Measurements from ENCODE around the gene TMEM115. TPM values are rescaled to one million over a fixed set of nuclear protein-coding genes. Genes with fewer than 3 reads are reported as not detected.

Gene TMEM115
- total and polyA plus RNA-seq, 3 experiments from 2014 or later: 30.5 to 47.2 (median 33.2) TPM

Other genes starting within 250 kb of the TMEM115 start
- gene SEMA3F, start 204.2 kb downstream of the TMEM115 start, total RNA-seq: not detected
- gene SEMA3F, start 204.2 kb downstream of the TMEM115 start, polyA plus RNA-seq: not detected
- not detected for gene GNAT1, start 167.9 kb downstream of the TMEM115 start, total RNA-seq
- gene GNAT1, start 167.9 kb downstream of the TMEM115 start, polyA plus RNA-seq: not detected
- not detected for gene SLC38A3, start 154.2 kb downstream of the TMEM115 start, total RNA-seq
- gene SLC38A3, start 154.2 kb downstream of the TMEM115 start, polyA plus RNA-seq: not detected
- 100 to 1,000 TPM; 259 to 265 TPM for gene GNAI2, start 123.3 kb downstream of the TMEM115 start, total RNA-seq
- gene GNAI2, start 123.3 kb downstream of the TMEM115 start, polyA plus RNA-seq: 665 TPM
- under 1 TPM in 1 of 2 experiments, not detected in 1; 0.22 TPM for gene SEMA3B, start 90.4 kb downstream of the TMEM115 start, total RNA-seq
- not detected for gene SEMA3B, start 90.4 kb downstream of the TMEM115 start, polyA plus RNA-seq
- gene LSMEM2, start 80.4 kb downstream of the TMEM115 start, total RNA-seq: not detected
- gene LSMEM2, start 80.4 kb downstream of the TMEM115 start, polyA plus RNA-seq: not detected
- 100 to 1,000 TPM; 191 to 192 TPM for gene IFRD2, start 67.1 kb downstream of the TMEM115 start, total RNA-seq
- gene IFRD2, start 67.1 kb downstream of the TMEM115 start, polyA plus RNA-seq: 66.8 TPM
- 1 to 10 TPM; 7.7 to 8.4 TPM for gene HYAL3, start 60.1 kb downstream of the TMEM115 start, total RNA-seq
- 3.6 TPM for gene HYAL3, start 60.1 kb downstream of the TMEM115 start, polyA plus RNA-seq
- 10 to 100 TPM; 17.3 to 18.3 TPM for gene NAA80, start 60.1 kb downstream of the TMEM115 start, total RNA-seq
- gene NAA80, start 60.1 kb downstream of the TMEM115 start, polyA plus RNA-seq: 19.3 TPM
- gene HYAL1, start 55.9 kb downstream of the TMEM115 start, total RNA-seq: under 1 TPM in 1 of 2 experiments, not detected in 1; 0.13 TPM
- 0.81 TPM for gene HYAL1, start 55.9 kb downstream of the TMEM115 start, polyA plus RNA-seq
- 10 to 100 TPM; 13.7 to 13.9 TPM for gene HYAL2, start 36.8 kb downstream of the TMEM115 start, total RNA-seq
- gene HYAL2, start 36.8 kb downstream of the TMEM115 start, polyA plus RNA-seq: 10.8 TPM
- 10 to 100 TPM; 31.4 to 36.6 TPM for gene TUSC2, start 31.3 kb downstream of the TMEM115 start, total RNA-seq
- 52.9 TPM for gene TUSC2, start 31.3 kb downstream of the TMEM115 start, polyA plus RNA-seq
- gene RASSF1, start 18.7 kb downstream of the TMEM115 start, total RNA-seq: 10 to 100 TPM; 70.8 to 71.9 TPM
- gene RASSF1, start 18.7 kb downstream of the TMEM115 start, polyA plus RNA-seq: 152 TPM
- gene ZMYND10, start 13.8 kb downstream of the TMEM115 start, total RNA-seq: 1 to 10 TPM in 1 of 2 experiments, under 1 TPM in 1; 0.97 to 1.3 TPM
- 1.1 TPM for gene ZMYND10, start 13.8 kb downstream of the TMEM115 start, polyA plus RNA-seq
- 10 to 100 TPM; 44.6 to 48.0 TPM for gene NPRL2, start 8.7 kb downstream of the TMEM115 start, total RNA-seq
- gene NPRL2, start 8.7 kb downstream of the TMEM115 start, polyA plus RNA-seq: 59.5 TPM
- gene CYB561D2, start 8.7 kb downstream of the TMEM115 start, total RNA-seq: 10 to 100 TPM; 32.4 to 37.7 TPM
- 78.2 TPM for gene CYB561D2, start 8.7 kb downstream of the TMEM115 start, polyA plus RNA-seq
- 1 to 10 TPM in 1 of 2 experiments, under 1 TPM in 1; 0.73 to 1.1 TPM for gene CACNA2D2, start 144.1 kb upstream of the TMEM115 start, total RNA-seq
- 2.6 TPM for gene CACNA2D2, start 144.1 kb upstream of the TMEM115 start, polyA plus RNA-seq
- 10 to 100 TPM; 11.5 to 13.0 TPM for gene C3orf18, start 208.2 kb upstream of the TMEM115 start, total RNA-seq
- 15.8 TPM for gene C3orf18, start 208.2 kb upstream of the TMEM115 start, polyA plus RNA-seq
- 10 to 100 TPM; 51.8 to 55.0 TPM for gene HEMK1, start 210.0 kb upstream of the TMEM115 start, total RNA-seq
- 27.4 TPM for gene HEMK1, start 210.0 kb upstream of the TMEM115 start, polyA plus RNA-seq

Data from CD8-positive, alpha-beta memory T cell (primary cell).